HT1080 (cell line): Measurements from ENCODE around the gene KDM4B. TPM values are rescaled to one million over a fixed set of nuclear protein-coding genes. Genes with fewer than 3 reads are reported as not detected.
"Not testable (repeated sequence)": the region's sequence is repeated elsewhere in the genome, so short reads cannot be mapped to it uniquely, and the experiment has no call there.

Experiments
- DNase-seq: peaks from one replicate; pipeline ENCODE4 v3.0.0-alpha.2; 2015; ENCODE audit warnings: low read depth
- polyA plus RNA-seq, 2 experiments: library from polyadenylated mRNA; depleted of rRNA; stranded (reverse); fragments of >200 nt; gene quantifications; 2 replicates each; pipeline ENCODE4 v1.2.3, GENCODE V29; 2015
- total RNA-seq: library from RNA; depleted of rRNA; stranded (reverse); fragments of >200 nt; shearing (Covaris generic); gene quantifications from 2 replicates; pipeline ENCODE4 v1.2.3, GENCODE V29; 2014; rRNA removed

KDM4B gene
- 2.3 and 3.1 TPM in 2 replicates for total RNA-seq
- 12.7 and 15.1 TPM in 2 replicates for polyA plus RNA-seq (2015; cell fraction: cytosol; rRNA removed)
- polyA plus RNA-seq (2015; cell fraction: nucleus; rRNA removed): 25.0 and 26.8 TPM in 2 replicates

- peak; percentile 98 for DNase-seq
Observed at GRCh38 chr19:4968462-4969291, at the start of gene KDM4B. Gene KDM4B, plus strand, starts transcription at chr19:4969113. Its CDS starts 63,778 bp downstream, at chr19:5032891.

GRCh38 chr19:4922530-4923275 is 46.2 kb upstream of the KDM4B start:
- no peak for DNase-seq

- no peak for DNase-seq
Observed at GRCh38 chr19:4923276-4923747, 45.6 kb upstream of the KDM4B start.

- no peak for DNase-seq
Observed at GRCh38 chr19:4929186-4929585, 39.7 kb upstream of the KDM4B start.

GRCh38 chr19:4930664-4931063 is 38.2 kb upstream of the KDM4B start:
- DNase-seq: no peak

- DNase-seq: no peak
Observed at GRCh38 chr19:4932711-4933110, 36.2 kb upstream of the KDM4B start.

GRCh38 chr19:4933528-4933927 is 35.4 kb upstream of the KDM4B start:
- DNase-seq: no peak

GRCh38 chr19:4935444-4935843 is 33.5 kb upstream of the KDM4B start:
- DNase-seq: no peak

GRCh38 chr19:4937060-4937459 is 31.9 kb upstream of the KDM4B start:
- no peak for DNase-seq

- DNase-seq: not testable (repeated sequence)
Observed at GRCh38 chr19:4938461-4938860, 30.5 kb upstream of the KDM4B start.

GRCh38 chr19:4939466-4939865 is 29.4 kb upstream of the KDM4B start:
- DNase-seq: no peak

GRCh38 chr19:4941638-4942169 is 27.2 kb upstream of the KDM4B start:
- not testable (repeated sequence) for DNase-seq

- not testable (repeated sequence) for DNase-seq
Observed at GRCh38 chr19:4950650-4951049, 18.3 kb upstream of the KDM4B start.

- DNase-seq: no peak
Observed at GRCh38 chr19:4951656-4952055, 17.3 kb upstream of the KDM4B start.

- DNase-seq: no peak
Observed at GRCh38 chr19:4952945-4953344, 16.0 kb upstream of the KDM4B start.

GRCh38 chr19:4954320-4955149 is 14.4 kb upstream of the KDM4B start:
- not testable (repeated sequence) for DNase-seq

GRCh38 chr19:4955274-4955673 is 13.6 kb upstream of the KDM4B start:
- DNase-seq: no peak

- DNase-seq: no peak
Observed at GRCh38 chr19:4957981-4958380, 10.9 kb upstream of the KDM4B start.

GRCh38 chr19:4962085-4962619 is 6.8 kb upstream of the KDM4B start:
- no peak for DNase-seq

GRCh38 chr19:4965061-4965460 is 3.9 kb upstream of the KDM4B start:
- no peak for DNase-seq

- no peak for DNase-seq
Observed at GRCh38 chr19:4966591-4966990, 2.3 kb upstream of the KDM4B start.
